Right lobe of liver (tissue), 6 donors: ENCODE results near the gene CHKA. TPM values are rescaled to one million over a fixed set of nuclear protein-coding genes. Genes with fewer than 3 reads are reported as not detected.

ENCODE experiments used
- ATAC-seq, 4 donors: fragments of 200-7000 bp; cut with Tn5 transposase; one replicate each; pipeline ENCODE4 v1.9.1; 2020; ENCODE audit warnings: mild to moderate bottlenecking in 4 of 4, moderate library complexity in 4 of 4
- DNase-seq, 3 donors: peaks; one replicate each; pipeline ENCODE4 v3.0.0-alpha.2; 2020
- H3K27ac ChIP-seq, 3 donors: fragments of 200-600 bp; one replicate each; pipeline ENCODE4 v1.8.0; 2022
- H3K27me3 ChIP-seq, 2 donors: fragments of 200-600 bp; one replicate each; pipeline ENCODE4 v1.8.0; 2022
- H3K36me3 ChIP-seq, 4 donors: fragments of 200-600 bp; sonication (generic) in 1 of 4; one replicate each; pipeline versions ENCODE4 v1.5.1 to v1.8.0; 2017 to 2022; ENCODE audit warnings: control low read depth in 1 of 4
- H3K4me1 ChIP-seq, 4 donors: fragments of 200-600 bp; sonication (generic) in 1 of 4; one replicate each; pipeline versions ENCODE4 v1.5.1 to v1.8.0; 2017 to 2022; ENCODE audit warnings: control low read depth in 1 of 4
- H3K4me3 ChIP-seq, 3 donors: fragments of 200-600 bp; one replicate each; pipeline ENCODE4 v1.8.0; 2022
- H3K9me3 ChIP-seq, 4 donors: fragments of 200-600 bp; sonication (generic) in 1 of 4; one replicate each; pipeline versions ENCODE4 v1.5.1 to v1.8.0; 2017 to 2022; ENCODE audit warnings: control low read depth in 1 of 4
- POLR2A ChIP-seq: fragments of 450-650 bp; IDR thresholded peaks from one replicate; pipeline ENCODE4 v1.6.1; 2017; ENCODE audit warnings: antibody characterized with exemption, mild to moderate bottlenecking
- WGBS: methylation state at CpG from one replicate; pipeline ENCODE4 v1.1.6; 2018; ENCODE audit warnings: low coverage, low lambda C conversion rate; ENCODE audit not compliant: insufficient coverage; ENCODE audit errors: missing lambda C conversion rate; 5-methylcytosine and 5-hydroxymethylcytosine counted together
- intact Hi-C, 2 donors: fragments of 100-400 bp; cut with DNase I; formaldehyde crosslinking; loops; one replicate each; pipeline versions ENCODE4 v1.11.2 to v1.14.1; 2022
- total RNA-seq, 6 experiments: library from RNA; depleted of rRNA in 2 of 6; stranded (reverse); fragments of >200 nt in 2 of 6; fragmentation: NEBNext Ultra II Directional in 3 of 6; extraction: Animal tissue kit (Norgen Biotek cat#: 25700) in 3 of 6; gene quantifications; one replicate each; pipeline versions ENCODE4 v1.1.0 to v1.2.4, GENCODE V29; 2016 to 2023
- TF ChIP-seq, protein P1 (sequence below), 4 donors: fragments of 200-600 bp in 3 of 4; fragments of 450-650 bp in 1 of 4; IDR thresholded peaks; one replicate each; pipeline versions ENCODE4 v1.5.1 to v1.8.0; 2016 to 2022; ENCODE audit warnings: antibody characterized with exemption in 4 of 4, mild to moderate bottlenecking in 2 of 4
- donor health status: DM: no; HTN: yes; CAD: no.
- donor health status: DM: no; HTN: no; CAD: no.
- donor health status: DM: no; HTN: no; CAD: no.
- donor health status: DM: no; HTN: yes; CAD: no.
- donor health status: DM: no; HTN: yes; CAD: no.

The CHKA gene
- total RNA-seq, 6 experiments from 2014 or later: 15.1 to 35.8 (median 28.5) TPM

GRCh38 chr11:68049509-68050370, 71.4 kb downstream of the CHKA start:
- no peak for TF ChIP-seq POLR2A
- TF ChIP-seq, protein P1, sequence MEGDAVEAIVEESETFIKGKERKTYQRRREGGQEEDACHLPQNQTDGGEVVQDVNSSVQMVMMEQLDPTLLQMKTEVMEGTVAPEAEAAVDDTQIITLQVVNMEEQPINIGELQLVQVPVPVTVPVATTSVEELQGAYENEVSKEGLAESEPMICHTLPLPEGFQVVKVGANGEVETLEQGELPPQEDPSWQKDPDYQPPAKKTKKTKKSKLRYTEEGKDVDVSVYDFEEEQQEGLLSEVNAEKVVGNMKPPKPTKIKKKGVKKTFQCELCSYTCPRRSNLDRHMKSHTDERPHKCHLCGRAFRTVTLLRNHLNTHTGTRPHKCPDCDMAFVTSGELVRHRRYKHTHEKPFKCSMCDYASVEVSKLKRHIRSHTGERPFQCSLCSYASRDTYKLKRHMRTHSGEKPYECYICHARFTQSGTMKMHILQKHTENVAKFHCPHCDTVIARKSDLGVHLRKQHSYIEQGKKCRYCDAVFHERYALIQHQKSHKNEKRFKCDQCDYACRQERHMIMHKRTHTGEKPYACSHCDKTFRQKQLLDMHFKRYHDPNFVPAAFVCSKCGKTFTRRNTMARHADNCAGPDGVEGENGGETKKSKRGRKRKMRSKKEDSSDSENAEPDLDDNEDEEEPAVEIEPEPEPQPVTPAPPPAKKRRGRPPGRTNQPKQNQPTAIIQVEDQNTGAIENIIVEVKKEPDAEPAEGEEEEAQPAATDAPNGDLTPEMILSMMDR (IDR thresholded peaks at IDR 0.05): no peak
- Histone ChIP-seq H3K9me3 (no peaks in the 10 kb centered on the region), H3K36me3 (peaks cover 0 to 9% (median 5%) of the 10 kb centered on the region in 4 donors), H3K27me3 (no peaks in the 10 kb centered on the region), H3K4me3 (no peak overlapping the region), H3K4me1 (no peaks in the 10 kb centered on the region), H3K27ac (no peak overlapping the region)
- whole genome bisulfite sequencing: 83% methylated on average over 3 of the region's 40 CpGs
- no peak for ATAC-seq
- intact Hi-C loops: no loop called here
- DNase-seq: peak in 1 of 3 donors; percentile 23

- ATAC-seq: no peak
- intact Hi-C loops: no loop called here
- peaks cover 0 to 9% (median 5%) of the 10 kb centered on the region in 4 donors for H3K36me3 ChIP-seq
- H3K27me3 ChIP-seq: no peaks in the 10 kb centered on the region
- DNase-seq: no peak
- no peaks in the 10 kb centered on the region for H3K4me1 ChIP-seq
- H3K9me3 ChIP-seq: no peaks in the 10 kb centered on the region
- H3K27ac ChIP-seq: no peak overlapping the region
- no peak for TF ChIP-seq POLR2A
- TF ChIP-seq, protein P1 (IDR thresholded peaks at IDR 0.05): no peak
- H3K4me3 ChIP-seq: no peak overlapping the region
- WGBS: 66% methylated on average over 5 of the region's 35 CpGs
Measured at GRCh38 chr11:68048681-68049508, 72.3 kb downstream of the CHKA start.

GRCh38 chr11:68047437-68048290, 73.5 kb downstream of the CHKA start:
- Histone ChIP-seq H3K4me3 (no peak overlapping the region), H3K27ac (no peak overlapping the region), H3K4me1 (no peaks in the 10 kb centered on the region), H3K36me3 (peaks cover 0 to 5% (median 4%) of the 10 kb centered on the region in 4 donors), H3K9me3 (no peaks in the 10 kb centered on the region), H3K27me3 (no peaks in the 10 kb centered on the region)
- TF ChIP-seq POLR2A: no peak
- TF ChIP-seq, protein P1 (IDR thresholded peaks at IDR 0.05): no peak
- DNase-seq (no peak), ATAC-seq (no peak)
- 94% methylated on average over 11 of the region's 37 CpGs for WGBS
- intact Hi-C loops: no loop called here

GRCh38 chr11:68044898-68045351, 76.3 kb downstream of the CHKA start:
- intact Hi-C loops: no loop called here
- ATAC-seq (no peak), DNase-seq (no peak)
- Histone ChIP-seq H3K36me3 (peaks cover 0 to 5% (median 2%) of the 10 kb centered on the region in 4 donors), H3K27ac (no peak overlapping the region), H3K4me3 (no peak overlapping the region), H3K4me1 (peaks cover 0 to 4% (median 0%) of the 10 kb centered on the region in 4 donors), H3K27me3 (no peaks in the 10 kb centered on the region), H3K9me3 (no peaks in the 10 kb centered on the region)
- no CpG with 5 or more reads among the region's 18 CpGs for WGBS
- TF ChIP-seq POLR2A: no peak
- TF ChIP-seq, protein P1 (IDR thresholded peaks at IDR 0.05): no peak
